NCI-H510A treated with DMSO at 0.1 percent for 48 hours (cell line): Measurements from ENCODE around the gene HOXA3.

ENCODE experiments used
- DNase-seq: peaks from one replicate; lab custom pipeline; 2025; lab: John Stamatoyannopoulos, UW

HOXA3 gene

GRCh38 chr7:27088002-27088922, 64.1 kb downstream of the HOXA3 start:
- no peak for DNase-seq

DNA sequence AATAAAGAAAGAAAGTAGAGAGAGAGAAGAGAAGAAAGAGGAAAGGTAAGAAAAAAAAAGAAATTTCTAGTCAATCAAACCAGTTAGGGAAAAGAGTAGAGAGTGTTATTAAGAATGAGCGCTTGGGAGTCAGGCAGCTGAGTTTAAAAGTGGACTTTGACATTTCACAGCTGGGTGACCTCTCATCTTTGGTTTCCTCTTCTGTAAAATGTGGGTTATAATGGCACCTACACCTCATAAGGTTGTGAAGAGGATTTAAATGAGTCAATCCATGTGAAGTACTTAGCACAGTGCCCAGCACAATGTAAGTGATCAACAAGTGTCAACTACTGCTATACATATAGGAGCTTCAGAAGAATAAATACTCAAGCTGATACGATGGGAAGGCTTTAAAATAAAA, 68.7 kb downstream of the HOXA3 start:
- peak; percentile 29 for DNase-seq

DNA sequence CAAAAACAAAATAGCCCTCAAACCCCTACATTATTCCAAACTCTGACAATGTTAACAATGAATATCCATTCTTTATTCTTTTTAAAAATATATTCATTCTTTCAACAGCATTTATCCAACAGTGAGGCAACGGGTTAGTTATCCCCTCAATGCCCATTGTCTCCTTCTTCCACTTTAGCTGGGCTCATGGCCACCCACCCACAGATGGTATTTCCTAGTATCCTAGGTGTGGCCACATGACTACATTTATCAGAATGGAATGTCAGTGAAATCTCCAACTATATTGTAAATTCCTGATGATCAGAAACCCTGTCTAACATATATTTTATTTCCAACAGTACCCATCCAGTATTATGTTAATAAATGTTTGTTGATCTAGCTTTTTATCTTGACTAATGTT, 70.2 kb downstream of the HOXA3 start:
- DNase-seq = no peak

GRCh38 chr7:27080844-27081436, 71.4 kb downstream of the HOXA3 start:
- DNase-seq = no peak

GRCh38 chr7:27079234-27079975, 73.0 kb downstream of the HOXA3 start:
- DNase-seq = no peak

DNA sequence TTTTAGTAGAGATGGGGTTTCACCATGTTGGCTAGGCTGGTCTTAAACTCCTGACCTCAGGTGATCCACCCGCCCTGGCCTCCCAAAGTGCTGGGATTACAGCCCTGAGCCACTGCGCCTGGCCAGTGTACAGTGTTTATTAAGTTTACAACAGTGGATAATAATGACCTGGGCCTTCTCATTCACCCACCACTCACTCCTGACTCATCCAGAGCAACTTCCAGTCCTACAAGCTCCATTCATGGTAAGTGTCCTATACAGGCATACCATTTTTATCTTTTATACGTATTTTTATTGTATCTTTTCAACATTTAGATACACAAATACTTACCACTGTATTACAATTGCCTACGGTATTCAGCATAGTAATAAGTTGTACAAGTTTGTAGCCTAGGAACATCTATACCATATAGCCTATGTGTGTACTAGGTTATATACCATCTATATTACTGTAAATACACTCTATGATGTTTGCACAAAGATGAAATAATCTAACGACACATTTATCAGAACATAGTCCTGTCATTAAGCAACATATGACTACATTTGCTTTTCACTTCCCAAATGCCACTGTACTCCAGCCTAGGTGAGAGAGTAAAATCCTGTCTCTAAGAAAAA, 73.7 kb downstream of the HOXA3 start:
- DNase-seq = no peak

DNA sequence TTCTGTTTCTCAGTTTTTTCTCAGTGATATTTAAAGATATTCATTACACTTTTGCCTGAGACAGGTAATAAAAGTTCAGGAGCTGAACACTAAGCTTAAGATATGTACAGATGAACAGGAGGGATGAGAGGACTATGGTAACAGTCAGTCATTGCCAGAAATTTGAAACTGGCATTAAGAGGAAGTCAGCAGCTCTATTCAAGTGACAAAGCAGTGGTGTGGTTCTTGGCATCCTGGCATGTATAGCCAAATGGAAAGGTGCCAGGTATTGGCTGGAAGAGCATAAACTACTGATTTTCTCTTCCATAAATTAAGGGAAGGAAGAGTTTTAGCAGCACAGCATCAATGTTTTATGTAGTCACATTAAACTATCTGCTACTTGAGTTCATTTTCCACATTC, 79.3 kb downstream of the HOXA3 start:
- no peak for DNase-seq

DNA sequence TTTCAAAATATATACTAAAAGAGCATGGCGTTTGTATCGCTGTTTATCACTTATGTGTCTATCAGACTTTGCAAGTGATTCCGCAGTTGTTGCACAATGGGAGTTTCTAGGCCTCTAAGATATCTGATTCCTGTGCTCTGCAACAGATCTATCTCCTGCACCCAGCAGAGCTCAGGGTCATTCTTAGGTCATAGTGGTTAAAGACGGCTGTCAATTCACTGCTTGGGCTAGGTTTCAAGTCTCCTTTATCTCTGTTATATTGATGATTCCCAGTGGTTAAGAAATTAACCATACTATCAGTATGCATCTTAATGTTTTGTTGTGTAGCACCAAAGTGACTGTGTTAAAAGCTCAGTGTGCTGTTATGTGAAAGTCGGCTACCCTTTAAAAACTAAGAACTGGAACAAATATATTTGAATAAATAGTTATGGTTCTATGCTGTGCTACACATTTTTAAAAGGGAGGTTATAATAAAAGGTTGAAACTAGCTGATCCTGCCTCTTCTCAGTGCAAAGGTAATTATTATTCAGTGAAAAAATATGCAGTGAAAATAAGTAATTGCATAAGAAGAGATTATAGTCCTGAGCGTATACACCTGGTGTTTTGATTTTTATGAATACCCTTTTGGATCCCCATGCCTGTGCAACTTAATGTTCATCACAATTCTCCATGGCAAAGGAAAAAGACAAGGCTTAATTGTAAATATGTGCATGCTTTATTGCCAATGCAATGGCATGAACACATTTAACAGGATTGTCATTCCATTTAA, 80.6 kb downstream of the HOXA3 start:
- no peak for DNase-seq

GRCh38 chr7:27068259-27068658, 84.1 kb downstream of the HOXA3 start:
- DNase-seq = no peak

DNA sequence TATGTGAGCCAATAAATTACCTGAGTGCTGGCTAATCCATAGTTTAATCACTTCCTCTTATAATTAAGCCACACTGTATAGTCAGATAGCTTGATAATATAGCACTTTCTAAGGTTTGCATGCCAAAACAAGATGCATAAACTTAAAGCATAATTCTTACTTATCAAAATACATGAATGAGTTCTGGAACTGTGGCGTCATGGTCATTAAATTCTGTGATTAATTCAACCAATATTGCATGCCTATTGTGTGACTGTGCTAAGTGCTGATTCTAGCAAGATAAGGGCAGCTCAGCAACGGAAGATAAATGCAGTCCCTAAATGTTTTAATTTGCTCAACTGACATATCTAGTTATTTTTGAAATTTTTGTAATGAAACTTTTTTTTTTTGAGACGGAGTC, 86.2 kb downstream of the HOXA3 start:
- DNase-seq = no peak

GRCh38 chr7:27065709-27066108, 86.7 kb downstream of the HOXA3 start:
- DNase-seq = no peak

DNA sequence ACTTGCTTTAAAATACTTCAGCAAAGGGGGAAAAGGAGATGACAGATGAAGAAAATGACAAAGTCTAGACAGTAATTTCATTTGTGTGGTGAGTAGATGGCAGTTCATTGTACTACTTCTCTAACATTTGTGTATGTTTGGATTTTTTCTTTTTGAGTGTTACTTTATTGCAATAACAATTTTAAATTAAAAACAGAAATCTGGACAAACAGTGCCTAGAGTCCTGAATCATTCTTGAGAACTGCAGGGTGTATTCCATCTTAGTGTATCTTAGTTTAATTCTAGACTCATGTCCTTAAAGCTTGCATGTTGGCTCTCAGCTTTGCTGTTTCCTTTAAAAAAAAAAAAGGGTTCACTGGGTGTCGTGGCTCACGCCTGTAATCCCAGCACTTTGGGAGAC, 87.7 kb downstream of the HOXA3 start:
- no peak for DNase-seq

DNA sequence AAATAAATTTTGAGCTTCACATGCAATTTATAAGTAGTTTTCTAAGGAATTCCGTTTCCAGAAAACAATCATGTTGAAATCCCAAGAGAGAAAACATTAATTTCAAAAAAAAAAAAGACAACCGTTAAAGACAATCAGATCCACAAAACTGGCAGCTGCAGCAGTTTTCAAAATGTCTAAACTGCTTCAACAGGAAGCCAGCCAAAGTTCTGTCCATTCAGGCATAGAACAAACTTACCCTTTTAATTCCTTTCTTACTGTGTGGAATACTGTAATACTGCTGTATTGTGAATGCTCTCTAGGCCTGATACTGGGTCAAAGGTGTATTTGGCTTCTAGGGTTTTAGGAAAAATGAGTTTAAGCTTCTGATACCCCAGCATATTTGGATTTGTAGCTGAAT, 88.2 kb downstream of the HOXA3 start:
- DNase-seq = no peak

DNA sequence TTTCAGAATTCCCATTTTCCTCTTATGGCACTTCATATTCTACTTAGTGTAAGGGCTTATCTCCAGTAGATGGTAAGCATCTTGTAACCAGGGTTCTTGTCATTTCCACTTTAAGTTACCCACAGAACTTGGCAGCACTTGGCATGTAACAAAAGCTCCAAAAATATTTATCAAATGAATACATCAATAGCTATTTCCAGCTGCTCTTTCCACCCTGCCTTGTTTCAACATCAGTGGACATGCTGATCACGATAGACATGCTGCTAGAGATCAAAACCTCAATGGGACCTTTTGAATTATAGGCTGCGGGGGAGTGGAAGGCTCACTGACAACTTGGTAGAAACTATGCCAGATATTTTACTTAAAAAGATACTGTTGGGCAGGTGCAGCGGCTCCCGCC, 89.4 kb downstream of the HOXA3 start:
- no peak for DNase-seq
